Measurements from ENCODE around the gene TYRP1.

Gene TYRP1

GRCh38 chr9:12693141-12693540, at the start of gene TYRP1:
TYRP1 (plus strand) TSS chr9:12693385; CDS start chr9:12693997, 612 bp downstream.
- no peak for TF ChIP-seq CTCF (IDR thresholded peaks at IDR 0.05; ENCODE audit: borderline replicate concordance, control extremely low read depth, extremely low read depth, insufficient read depth, missing control alignments)
- in situ Hi-C loops (cut with MboI; ENCODE audit: low sequenced_read_pairs, unreplicated experiment), result no loop called here
- no peak for DNase-seq (ENCODE audit: low spot score)

- in situ Hi-C loops (cut with MboI; ENCODE audit: low sequenced_read_pairs, unreplicated experiment), result no loop called here
- no peak for DNase-seq (ENCODE audit: low spot score)
- TF ChIP-seq CTCF (IDR thresholded peaks at IDR 0.05; ENCODE audit: borderline replicate concordance, control extremely low read depth, extremely low read depth, insufficient read depth, missing control alignments), result no peak
These were observed 49.5 kb upstream of the TYRP1 start for GRCh38 chr9:12643686-12644085.

- no peak for TF ChIP-seq CTCF (IDR thresholded peaks at IDR 0.05; ENCODE audit: borderline replicate concordance, control extremely low read depth, extremely low read depth, insufficient read depth, missing control alignments)
- DNase-seq (ENCODE audit: low spot score), result no peak
- in situ Hi-C loops (cut with MboI; ENCODE audit: low sequenced_read_pairs, unreplicated experiment), result no loop called here
These were observed 44.3 kb upstream of the TYRP1 start for GRCh38 chr9:12648925-12649324.

- TF ChIP-seq CTCF (IDR thresholded peaks at IDR 0.05; ENCODE audit: borderline replicate concordance, control extremely low read depth, extremely low read depth, insufficient read depth, missing control alignments), result no peak
- in situ Hi-C loops (cut with MboI; ENCODE audit: low sequenced_read_pairs, unreplicated experiment), result no loop called here
- DNase-seq (ENCODE audit: low spot score), result no peak
These were observed 42.1 kb upstream of the TYRP1 start for GRCh38 chr9:12651125-12651524.

- no peak for TF ChIP-seq CTCF (IDR thresholded peaks at IDR 0.05; ENCODE audit: borderline replicate concordance, control extremely low read depth, extremely low read depth, insufficient read depth, missing control alignments)
- DNase-seq (ENCODE audit: low spot score), result no peak
- in situ Hi-C loops (cut with MboI; ENCODE audit: low sequenced_read_pairs, unreplicated experiment), result no loop called here
These were observed 40.2 kb upstream of the TYRP1 start for GRCh38 chr9:12652973-12653372.

- no peak for TF ChIP-seq CTCF (IDR thresholded peaks at IDR 0.05; ENCODE audit: borderline replicate concordance, control extremely low read depth, extremely low read depth, insufficient read depth, missing control alignments)
- in situ Hi-C loops (cut with MboI; ENCODE audit: low sequenced_read_pairs, unreplicated experiment), result no loop called here
These were observed 36.4 kb upstream of the TYRP1 start for GRCh38 chr9:12656803-12657202.

GRCh38 chr9:12657233-12657632, 36.0 kb upstream of the TYRP1 start:
- in situ Hi-C loops (cut with MboI; ENCODE audit: low sequenced_read_pairs, unreplicated experiment), result no loop called here
- TF ChIP-seq CTCF (IDR thresholded peaks at IDR 0.05; ENCODE audit: borderline replicate concordance, control extremely low read depth, extremely low read depth, insufficient read depth, missing control alignments), result no peak

More at GRCh38 chr9:12656803-12657202, 36.4 kb upstream of the TYRP1 start:
- DNase-seq (ENCODE audit: low spot score), result no peak

More at GRCh38 chr9:12657233-12657632, 36.0 kb upstream of the TYRP1 start:
- no peak for DNase-seq (ENCODE audit: low spot score)

All from GM13976 (cell line).